ENCODE results near the gene MAGI2. TPM values are rescaled to one million over a fixed set of nuclear protein-coding genes. Genes with fewer than 3 reads are reported as not detected.

The MAGI2 gene
- total RNA-seq, 1 donor from 2014 or later, result 6.9 TPM

DNA sequence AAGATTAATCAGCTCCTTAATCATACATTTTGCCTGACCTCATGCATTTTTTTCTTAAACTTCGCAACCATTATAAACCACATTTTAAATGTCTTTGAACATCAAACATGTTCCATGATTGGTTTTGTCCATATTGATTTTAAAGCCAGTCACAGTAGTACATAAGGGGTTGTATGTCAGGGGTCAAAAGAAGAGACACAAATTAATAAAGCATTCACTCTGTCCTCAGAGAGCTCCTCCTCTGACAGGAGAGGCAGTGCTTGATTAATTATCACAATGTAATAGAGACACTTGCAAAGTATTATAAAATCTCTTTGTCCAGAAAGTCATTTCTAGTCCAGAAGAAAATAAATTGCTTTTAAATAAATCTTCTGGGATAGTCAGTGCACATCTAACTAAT, 195.5 kb downstream of the MAGI2 start:
- Histone ChIP-seq H3K27ac (no peak overlapping the region), H3K4me1 (no peaks in the 10 kb centered on the region), H3K4me3 (no peak overlapping the region), H3K9me3 (no peaks in the 10 kb centered on the region), H3K36me3 (no peaks in the 10 kb centered on the region), H3K27me3 (no peaks in the 10 kb centered on the region)
- intact Hi-C loops (cut with DNase I), result no loop called here
- DNase-seq (ENCODE audit: extremely low spot score in 2 of 2), result no peak
- TF ChIP-seq, protein P1, sequence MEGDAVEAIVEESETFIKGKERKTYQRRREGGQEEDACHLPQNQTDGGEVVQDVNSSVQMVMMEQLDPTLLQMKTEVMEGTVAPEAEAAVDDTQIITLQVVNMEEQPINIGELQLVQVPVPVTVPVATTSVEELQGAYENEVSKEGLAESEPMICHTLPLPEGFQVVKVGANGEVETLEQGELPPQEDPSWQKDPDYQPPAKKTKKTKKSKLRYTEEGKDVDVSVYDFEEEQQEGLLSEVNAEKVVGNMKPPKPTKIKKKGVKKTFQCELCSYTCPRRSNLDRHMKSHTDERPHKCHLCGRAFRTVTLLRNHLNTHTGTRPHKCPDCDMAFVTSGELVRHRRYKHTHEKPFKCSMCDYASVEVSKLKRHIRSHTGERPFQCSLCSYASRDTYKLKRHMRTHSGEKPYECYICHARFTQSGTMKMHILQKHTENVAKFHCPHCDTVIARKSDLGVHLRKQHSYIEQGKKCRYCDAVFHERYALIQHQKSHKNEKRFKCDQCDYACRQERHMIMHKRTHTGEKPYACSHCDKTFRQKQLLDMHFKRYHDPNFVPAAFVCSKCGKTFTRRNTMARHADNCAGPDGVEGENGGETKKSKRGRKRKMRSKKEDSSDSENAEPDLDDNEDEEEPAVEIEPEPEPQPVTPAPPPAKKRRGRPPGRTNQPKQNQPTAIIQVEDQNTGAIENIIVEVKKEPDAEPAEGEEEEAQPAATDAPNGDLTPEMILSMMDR (IDR thresholded peaks at IDR 0.05), result no peak
- TF ChIP-seq POLR2AphosphoS5 (IDR thresholded peaks at IDR 0.05; ENCODE audit: insufficient read depth in 1 of 2, low read depth in 1 of 2) (no peak), POLR2A (IDR thresholded peaks at IDR 0.05) (no peak)

DNA sequence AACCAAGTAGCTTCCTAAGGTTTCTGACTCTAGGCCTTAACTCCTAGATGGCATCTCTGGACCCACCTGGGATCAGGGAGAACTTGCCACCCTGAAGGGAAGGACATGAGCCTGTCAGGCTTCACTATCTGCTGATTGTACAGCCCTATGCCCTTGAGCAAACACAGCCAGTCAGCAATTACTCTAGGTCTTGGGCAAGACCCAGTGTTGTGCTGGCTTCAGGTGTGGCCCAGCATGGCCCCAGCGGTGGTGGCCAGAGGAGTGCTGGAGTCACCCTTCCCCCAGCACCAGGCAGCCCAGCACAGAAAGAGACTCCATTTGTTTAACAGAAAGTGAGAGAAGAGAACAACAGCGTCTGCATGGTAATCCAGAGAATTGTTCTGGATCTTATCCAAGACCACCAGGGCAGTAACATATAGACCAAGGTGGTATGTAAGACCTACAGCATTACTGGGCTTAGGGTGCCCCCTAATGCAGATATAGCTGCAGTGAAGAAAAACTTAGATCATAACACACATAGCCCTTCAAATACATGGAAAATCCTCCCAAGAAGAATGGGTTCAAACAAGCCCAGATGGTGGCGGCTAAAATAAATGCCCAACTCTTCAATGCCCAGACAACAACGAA, 207.7 kb downstream of the MAGI2 start:
- no peak overlapping the region for H3K27ac ChIP-seq
- TF ChIP-seq, protein P1 (IDR thresholded peaks at IDR 0.05), result no peak
- TF ChIP-seq POLR2A (IDR thresholded peaks at IDR 0.05) (no peak), POLR2AphosphoS5 (IDR thresholded peaks at IDR 0.05; ENCODE audit: insufficient read depth in 1 of 2, low read depth in 1 of 2) (no peak)
- no peaks in the 10 kb centered on the region for H3K27me3 ChIP-seq
- intact Hi-C loops (cut with DNase I), result no loop called here
- no peaks in the 10 kb centered on the region for H3K36me3 ChIP-seq
- H3K4me3 ChIP-seq, result no peak overlapping the region
- DNase-seq (ENCODE audit: extremely low spot score in 2 of 2), result no peak
- no peaks in the 10 kb centered on the region for H3K9me3 ChIP-seq
- no peaks in the 10 kb centered on the region for H3K4me1 ChIP-seq

DNA sequence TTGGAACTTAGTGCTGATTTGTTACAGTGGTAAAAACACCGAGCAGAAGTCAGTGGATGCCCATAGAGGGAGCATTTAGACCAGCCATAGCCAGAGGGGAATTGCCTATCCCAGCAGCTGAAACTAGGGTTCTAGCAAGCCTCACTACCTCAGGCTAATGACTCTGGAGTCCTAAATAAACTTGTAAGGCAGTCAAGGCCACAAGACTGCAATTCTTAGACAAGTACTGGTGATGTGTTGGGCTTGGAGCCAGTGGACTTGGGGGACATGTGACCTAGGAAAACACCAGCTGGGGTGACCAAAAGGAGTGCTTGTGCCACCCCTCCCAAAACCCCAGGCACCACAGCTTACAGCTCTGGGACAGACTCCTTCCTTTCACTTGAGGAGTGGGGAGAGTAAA, 209.0 kb downstream of the MAGI2 start:
- Histone ChIP-seq H3K27me3 (no peaks in the 10 kb centered on the region), H3K27ac (no peak overlapping the region), H3K9me3 (no peaks in the 10 kb centered on the region), H3K4me3 (no peak overlapping the region), H3K4me1 (no peaks in the 10 kb centered on the region), H3K36me3 (no peaks in the 10 kb centered on the region)
- TF ChIP-seq POLR2AphosphoS5 (IDR thresholded peaks at IDR 0.05; ENCODE audit: insufficient read depth in 1 of 2, low read depth in 1 of 2) (no peak), POLR2A (IDR thresholded peaks at IDR 0.05) (no peak)
- TF ChIP-seq, protein P1 (IDR thresholded peaks at IDR 0.05), result no peak
- intact Hi-C loops (cut with DNase I), result no loop called here
- DNase-seq (ENCODE audit: extremely low spot score in 2 of 2), result no peak

DNA sequence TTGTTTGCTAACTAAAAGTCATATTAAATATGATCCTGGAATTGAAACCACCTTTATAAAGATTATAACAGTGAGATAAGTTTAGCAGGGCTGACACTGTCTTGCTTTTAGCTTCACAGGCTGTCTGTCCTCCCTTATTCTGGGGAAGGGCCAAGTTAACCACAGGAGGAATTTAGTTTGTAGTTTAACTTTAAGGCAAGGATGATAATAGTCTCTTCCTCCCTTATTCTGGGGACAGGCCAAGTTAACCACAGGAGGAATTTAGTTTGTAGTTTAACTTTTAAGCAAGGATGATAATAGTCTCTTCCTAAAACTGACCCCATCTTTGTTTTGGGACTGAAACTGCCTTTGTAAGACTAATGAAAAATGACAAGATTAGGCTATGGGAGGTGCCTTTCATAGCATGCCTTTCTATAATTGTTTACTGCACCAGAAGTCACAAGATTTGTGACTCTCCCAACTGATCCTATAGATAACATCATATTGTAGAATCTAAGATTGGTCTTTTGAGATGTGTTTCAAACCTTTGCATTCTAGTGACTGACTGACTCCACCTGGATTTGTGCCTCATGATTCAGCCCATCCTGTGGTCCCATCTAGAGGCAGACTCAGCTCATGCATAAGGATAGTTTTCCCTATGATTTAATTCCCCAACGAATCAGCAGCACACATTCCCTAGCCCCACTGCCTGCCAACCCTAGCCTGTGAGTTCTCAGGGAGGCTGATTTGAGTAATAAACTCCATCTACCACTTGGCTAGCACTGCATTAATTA, 212.0 kb downstream of the MAGI2 start:
- Histone ChIP-seq H3K27me3 (no peaks in the 10 kb centered on the region), H3K4me3 (no peak overlapping the region), H3K4me1 (no peaks in the 10 kb centered on the region), H3K27ac (no peak overlapping the region), H3K9me3 (no peaks in the 10 kb centered on the region), H3K36me3 (no peaks in the 10 kb centered on the region)
- intact Hi-C loops (cut with DNase I), result no loop called here
- no peak for TF ChIP-seq POLR2AphosphoS5 (IDR thresholded peaks at IDR 0.05; ENCODE audit: insufficient read depth in 1 of 2, low read depth in 1 of 2)
- TF ChIP-seq POLR2A (IDR thresholded peaks at IDR 0.05), result no peak
- TF ChIP-seq, protein P1 (IDR thresholded peaks at IDR 0.05), result no peak
- no peak for DNase-seq (ENCODE audit: extremely low spot score in 2 of 2)

DNA sequence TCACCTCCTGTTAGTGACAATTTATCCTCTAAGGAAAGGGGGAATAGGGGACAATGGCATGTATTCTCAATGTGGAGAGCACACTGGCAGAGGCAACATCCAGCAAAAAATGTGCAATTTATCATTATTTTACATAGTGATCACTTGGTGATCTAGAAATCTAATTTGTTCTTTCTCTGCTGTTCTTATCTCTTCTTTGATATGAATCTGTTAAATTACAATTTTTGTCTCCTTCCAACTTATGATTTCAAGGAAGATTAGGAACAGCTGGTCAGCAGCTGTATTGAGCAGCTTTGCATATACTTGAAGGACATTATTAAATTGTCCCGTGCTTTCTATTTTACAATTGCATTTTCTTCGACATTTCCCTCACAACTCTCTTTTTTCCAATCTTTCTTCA, 213.1 kb downstream of the MAGI2 start:
- no peak for DNase-seq (ENCODE audit: extremely low spot score in 2 of 2)

More for the DNA sequence above, 213.1 kb downstream of the MAGI2 start:
- H3K4me3 ChIP-seq, result no peak overlapping the region
- H3K9me3 ChIP-seq, result no peaks in the 10 kb centered on the region
- no peak overlapping the region for H3K27ac ChIP-seq
- TF ChIP-seq, protein P1 (IDR thresholded peaks at IDR 0.05), result no peak
- TF ChIP-seq POLR2AphosphoS5 (IDR thresholded peaks at IDR 0.05; ENCODE audit: insufficient read depth in 1 of 2, low read depth in 1 of 2) (no peak), POLR2A (IDR thresholded peaks at IDR 0.05) (no peak)
- intact Hi-C loops (cut with DNase I), result no loop called here
- no peaks in the 10 kb centered on the region for H3K27me3 ChIP-seq
- no peaks in the 10 kb centered on the region for H3K36me3 ChIP-seq
- H3K4me1 ChIP-seq, result no peaks in the 10 kb centered on the region
